A549 treated with Hydrocortisone at 1 μM for 4 hours (cell line): ENCODE data around the gene S1PR1. TPM values are rescaled to one million over a fixed set of nuclear protein-coding genes. Genes with fewer than 3 reads are reported as not detected.

Experiments
- total RNA-seq: library from RNA; stranded (reverse); fragments of 200-300 nt; extraction: Qiagen RNA extraction; gene quantifications from 5 replicates; pipeline ENCODE4 v1.2.3, GENCODE V29; 2022

The S1PR1 gene
- 0.03 to 0.22 TPM (median 0.14 TPM) in 5 replicates for total RNA-seq

DNA sequence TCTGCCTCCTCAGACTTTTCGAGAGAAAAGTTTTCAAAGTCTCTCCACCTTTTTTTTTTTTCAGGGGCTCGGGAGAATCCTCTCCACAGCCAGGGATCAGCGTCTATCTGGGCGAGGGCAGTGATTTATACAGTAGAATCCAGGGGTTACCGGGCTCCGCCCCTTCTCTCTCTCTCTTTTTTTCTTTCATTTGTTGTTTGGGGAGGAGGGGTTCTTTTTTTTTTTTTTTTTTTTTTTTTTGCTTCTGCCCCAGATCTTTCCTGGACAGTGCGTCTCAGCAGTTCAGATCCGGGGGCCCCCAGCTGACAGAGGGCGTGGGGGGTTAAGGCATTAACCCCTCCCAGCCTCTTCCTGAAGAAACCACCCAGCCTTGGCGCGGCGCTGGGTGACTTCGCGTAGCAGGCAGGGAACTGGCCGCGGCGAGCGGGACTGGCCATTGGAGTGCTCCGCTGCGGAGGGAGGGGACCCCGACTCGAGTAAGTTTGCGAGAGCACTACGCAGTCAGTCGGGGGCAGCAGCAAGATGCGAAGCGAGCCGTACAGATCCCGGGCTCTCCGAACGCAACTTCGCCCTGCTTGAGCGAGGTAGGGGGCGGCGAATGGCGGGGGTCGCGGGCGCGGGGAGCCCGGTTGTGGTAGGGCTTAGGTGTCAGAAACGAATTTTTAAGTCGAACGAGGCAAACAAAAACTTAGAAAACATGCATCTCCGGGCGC lies at the start of gene S1PR1:
TSS of gene S1PR1 (plus strand) at position 504 of the 713 bp plus-strand sequence. CDS start 1,966 bp downstream, outside the sequence.

Other genes with a start within 250 kb of the S1PR1 start
- 30.1 to 34.4 TPM (median 31.6 TPM) in 5 replicates for gene DPH5, start 211.2 kb upstream of the S1PR1 start, total RNA-seq